A549 (cell line): Measurements from ENCODE around the gene KRT32. TPM values are rescaled to one million over a fixed set of nuclear protein-coding genes. Genes with fewer than 3 reads are reported as not detected.

Source experiments
- ATAC-seq, 2 experiments: fragments of 200-7000 bp in 1 of 2; fragments of >200 bp in 1 of 2; cut with Nextera tagmentation in 1 of 2; cut with Tn5 transposase in 1 of 2; 3 replicates each; pipeline versions ENCODE4 v1.8.0 to v1.9.1; 2018 to 2020; ENCODE audit warnings: mild to moderate bottlenecking in 1 of 2, moderate library complexity in 1 of 2
- CTCF ChIA-PET: fragments of 300-600 bp; sonication (Branson Sonifier 250); formaldehyde crosslinking; extraction: SDS; loops from one replicate; lab custom pipeline; 2021; ENCODE audit warnings: antibody characterized with exemption, inconsistent platforms; lab: Yijun Ruan, JAX
- POLR2A ChIA-PET: fragments of 350-600 bp; formaldehyde crosslinking; extraction: SDS; loops from one replicate; lab custom pipeline; 2021; ENCODE audit warnings: antibody characterized with exemption, inconsistent platforms; lab: Yijun Ruan, JAX
- DNase-seq, 2 experiments: peaks; one replicate each; pipeline versions ENCODE4 v3.0.0 to v3.0.0-alpha.2; 2011 to 2016; ENCODE audit warnings: low read depth in 1 of 2, low spot score in 1 of 2
- FAIRE-seq: peaks from 2 replicates; lab custom pipeline; 2011; peaks lifted over from hg19 to GRCh38; lab: Jason Lieb, UNC
- H3K27ac ChIP-seq, 2 experiments: fragments of >200 bp; sonication (Bioruptor Twin); formaldehyde crosslinking; 3 replicates each; pipeline ENCODE4 v1.5.1; 2016 to 2017
- H3K4me1 ChIP-seq: fragments of >200 bp; sonication (Bioruptor Twin); formaldehyde crosslinking; 3 replicates; pipeline ENCODE4 v1.6.1; 2016
- H3K4me2 ChIP-seq: fragments of >200 bp; sonication (Bioruptor Twin); formaldehyde crosslinking; 3 replicates; pipeline ENCODE4 v1.6.1; 2016
- H3K4me3 ChIP-seq: fragments of >200 bp; sonication (Bioruptor Twin); formaldehyde crosslinking; 3 replicates; pipeline ENCODE4 v1.5.1; 2016
- H3K9me3 ChIP-seq: fragments of >200 bp; sonication (Bioruptor Twin); formaldehyde crosslinking; 3 replicates; pipeline ENCODE4 v1.6.1; 2016
- CBX8 ChIP-seq: fragments of 200-600 bp; sonication (generic); IDR thresholded peaks from 2 replicates; pipeline ENCODE4 v1.6.1; 2016
- CEBPB ChIP-seq, 2 experiments: fragments of >200 bp in 1 of 2; sonication (Bioruptor Twin) in 1 of 2; formaldehyde crosslinking in 1 of 2; IDR thresholded peaks; 2 replicates each; pipeline ENCODE4 v1.6.1; 2012 to 2016
- CHD2 ChIP-seq: fragments of 150-350 bp; IDR thresholded peaks from 2 replicates; pipeline ENCODE4 v1.6.1; 2014; ENCODE audit warnings: low read length; ENCODE audit not compliant: partially characterized antibody
- EP300 ChIP-seq, 2 experiments: fragments of >200 bp; sonication (Bioruptor Twin); formaldehyde crosslinking; IDR thresholded peaks; 2 replicates in 1 of 2; 3 replicates in 1 of 2; pipeline ENCODE4 v1.6.1; 2016 to 2017
- FOSB ChIP-seq: fragments of 250-450 bp; sonication (Bioruptor Pico); IDR thresholded peaks from 2 replicates; pipeline ENCODE4 v1.5.0; 2020; ENCODE audit warnings: mild to moderate bottlenecking, moderate library complexity
- FOSL2 ChIP-seq, 2 experiments: fragments of 450-650 bp in 1 of 2; fragments of >200 bp in 1 of 2; sonication (Bioruptor Twin) in 1 of 2; formaldehyde crosslinking; IDR thresholded peaks; 2 replicates each; pipeline versions ENCODE4 v1.5.0 to v1.6.1; 2016 to 2020; ENCODE audit warnings: mild to moderate bottlenecking in 1 of 2, moderate library complexity in 1 of 2
- HDAC2 ChIP-seq: fragments of 200-600 bp; sonication (generic); IDR thresholded peaks from 2 replicates; pipeline ENCODE4 v1.6.1; 2016
- HMGXB4 ChIP-seq: fragments of 250-450 bp; sonication (Bioruptor Pico); IDR thresholded peaks from 2 replicates; pipeline ENCODE4 v1.5.0; 2021; ENCODE audit warnings: mild to moderate bottlenecking, moderate library complexity, borderline replicate concordance
- HOXA7 ChIP-seq: fragments of 250-450 bp; sonication (Bioruptor Pico); IDR thresholded peaks from 2 replicates; pipeline ENCODE4 v1.5.0; 2020; ENCODE audit warnings: mild to moderate bottlenecking, moderate library complexity
- JUNB ChIP-seq: fragments of >200 bp; sonication (Bioruptor Twin); formaldehyde crosslinking; IDR thresholded peaks from 2 replicates; pipeline ENCODE4 v1.6.1; 2016
- KDM1A ChIP-seq: fragments of 200-600 bp; sonication (generic); IDR thresholded peaks from 2 replicates; pipeline ENCODE4 v1.6.1; 2016; ENCODE audit warnings: low read depth, mild to moderate bottlenecking
- MAFK ChIP-seq: fragments of 450-650 bp; IDR thresholded peaks from 2 replicates; pipeline ENCODE4 v1.6.1; 2014; ENCODE audit not compliant: partially characterized antibody
- MAX ChIP-seq: IDR thresholded peaks from 2 replicates; pipeline ENCODE4 v1.6.1; 2012
- MAZ ChIP-seq: fragments of 150-350 bp; IDR thresholded peaks from 2 replicates; pipeline ENCODE4 v1.6.1; 2014; ENCODE audit warnings: antibody characterized with exemption, low read depth, low read length, borderline replicate concordance
- NR3C1 ChIP-seq: fragments of >200 bp; sonication (Bioruptor Twin); formaldehyde crosslinking; IDR thresholded peaks from 3 replicates; pipeline ENCODE4 v1.6.1; 2017
- PHF8 ChIP-seq: fragments of 200-600 bp; sonication (generic); IDR thresholded peaks from 2 replicates; pipeline ENCODE4 v1.6.1; 2016; ENCODE audit warnings: low read depth, mild to moderate bottlenecking, antibody characterized with exemption, moderate library complexity, borderline replicate concordance
- POLR2A ChIP-seq: IDR thresholded peaks from 2 replicates; pipeline ENCODE4 v1.6.1; 2012; ENCODE audit warnings: mild to moderate bottlenecking, low read length
- RAD21 ChIP-seq, 2 experiments: fragments of >200 bp in 1 of 2; sonication (Bioruptor Twin) in 1 of 2; formaldehyde crosslinking in 1 of 2; IDR thresholded peaks in 1 of 2; conservative IDR thresholded peaks in 1 of 2; 2 replicates in 1 of 2; 3 replicates in 1 of 2; pipeline ENCODE4 v1.6.1; 2012 to 2018; ENCODE audit warnings: inconsistent platforms in 1 of 2
- RARB ChIP-seq: fragments of 250-450 bp; sonication (Bioruptor Pico); IDR thresholded peaks from 2 replicates; pipeline ENCODE4 v1.8.0; 2021; ENCODE audit warnings: mild to moderate bottlenecking, moderate library complexity
- RNF2 ChIP-seq: fragments of 200-600 bp; sonication (generic); IDR thresholded peaks from 2 replicates; pipeline ENCODE4 v1.6.1; 2016; ENCODE audit warnings: low read depth, mild to moderate bottlenecking, antibody characterized with exemption, moderate library complexity, borderline replicate concordance
- SMC3 ChIP-seq: fragments of >200 bp; sonication (Bioruptor Twin); formaldehyde crosslinking; IDR thresholded peaks from 3 replicates; pipeline ENCODE4 v1.6.1; 2018; ENCODE audit warnings: inconsistent platforms
- WGBS: methylation state at CpG from one replicate; pipeline ENCODE4 v1.1.6; 2017; ENCODE audit errors: missing lambda C conversion rate; 5-methylcytosine and 5-hydroxymethylcytosine counted together
- polyA plus RNA-seq, 4 experiments: library from polyadenylated mRNA; depleted of rRNA in 3 of 4; stranded (reverse); fragments of >200 nt; fragmentation: RNase III in 1 of 4; extraction: RNeasy Plus Mini Kit Qiagen cat#74134 plus additional on column Dnase treatment in 1 of 4; gene quantifications; 2 replicates in 3 of 4; 3 replicates in 1 of 4; pipeline ENCODE4 v1.2.3, GENCODE V29; 2011 to 2017

Gene KRT32
- polyA plus RNA-seq, 2 of the 4 experiments (the other 2 are of a cell fraction), result not detected

GRCh38 chr17:41490000-41490990 is 23.1 kb upstream of the KRT32 start:
- TF ChIP-seq FOSB (CRISPR knock-in tag) (no peak), POLR2A (no peak), FOSL2 (IDR thresholded peaks at IDR 0.05) (no peak), FOSL2 (CRISPR knock-in tag; IDR thresholded peaks at IDR 0.05) (no peak), HDAC2 (no peak), NR3C1 (no peak), RNF2 (no peak)
- DNase-seq, result no peak
- CTCF ChIA-PET, result interaction anchor here (1.0 to 13.1 kb wide), 8 partner anchors 10 to 173 kb away, joined by 3 to 119 read pairs (median 5); partner anchors contain the start of genes KRT13 and KRT35
- POLR2A ChIA-PET, result no interaction called here
- peak; percentile 73 for FAIRE-seq
- no peak overlapping the region for H3K4me3 ChIP-seq
- no peak overlapping the region for H3K4me2 ChIP-seq
- no peaks in the 10 kb centered on the region for H3K9me3 ChIP-seq
- 77% methylated on average over 10 of the region's 10 CpGs for WGBS
- no peak for ATAC-seq
- no peak overlapping the region for H3K27ac ChIP-seq
- 0 out of 3 replicates have a peak, but pooled peaks cover 6% of the 10 kb centered on the region for H3K4me1 ChIP-seq

GRCh38 chr17:41489531-41489930 is 22.3 kb upstream of the KRT32 start, which contains the start of gene KRT36:
Gene KRT36 (minus strand): TSS chr17:41489910. CDS start chr17:41489864, 46 bp downstream.
- DNase-seq, result no peak
- Histone ChIP-seq H3K4me3 (no peak within 1 kb of the TSS), H3K4me1 (0 out of 3 replicates have a peak, but pooled peaks cover 3% of the 10 kb centered on the region), H3K4me2 (no peak within 1 kb of the TSS), H3K9me3 (no peaks in the 10 kb centered on the region), H3K27ac (no peak within 1 kb of the TSS)
- FAIRE-seq, result no peak
- ChIA-PET POLR2A (no interaction called here), CTCF (interaction anchor here (1.3 to 13.1 kb wide), 6 partner anchors 9 to 174 kb away, joined by 3 to 119 read pairs (median 6); partner anchors contain the start of genes KRT13 and KRT35)
- WGBS, result 87% methylated on average over 12 of the region's 12 CpGs
- ATAC-seq, result no peak
- TF ChIP-seq EP300 (IDR thresholded peaks at IDR 0.05) (no peak), RARB (CRISPR knock-in tag) (no peak), NR3C1 (no peak), CEBPB (IDR thresholded peaks at IDR 0.05) (no peak), MAZ (no peak), FOSB (CRISPR knock-in tag) (no peak), HOXA7 (no peak), PHF8 (no peak), FOSL2 (IDR thresholded peaks at IDR 0.05) (no peak), FOSL2 (CRISPR knock-in tag; IDR thresholded peaks at IDR 0.05) (no peak), RAD21 (conservative IDR thresholded peaks at IDR 0.05 in 1 of 2, IDR thresholded peaks at IDR 0.05 in 1 of 2) (no peak), HMGXB4 (no peak), JUNB (no peak), MAFK (no peak), KDM1A (no peak), POLR2A (no peak), CHD2 (no peak), CBX8 (no peak), MAX (no peak), SMC3 (no peak)
- TF ChIP-seq, all 56 proteins: peak for 0
